GM12891 (cell line): Measurements from ENCODE around the gene DOCK6.

Experiments
- POLR2A ChIP-seq: IDR thresholded peaks from 2 replicates; pipeline ENCODE4 v1.6.1; 2011; ENCODE audit warnings: low read depth, low read length, control low read depth
- POLR2AphosphoS5 ChIP-seq: IDR thresholded peaks from 2 replicates; pipeline ENCODE4 v1.6.1; 2011; ENCODE audit warnings: low read depth, low read length, control low read depth
- SPI1 ChIP-seq: IDR thresholded peaks from 2 replicates; pipeline ENCODE4 v1.6.1; 2011; ENCODE audit warnings: low read depth, low read length, control low read depth
- TAF1 ChIP-seq: IDR thresholded peaks from 2 replicates; pipeline ENCODE4 v1.6.1; 2011; ENCODE audit warnings: low read depth, low read length, control low read depth

GRCh38 chr19:11204943-11205349, 57.4 kb downstream of the DOCK6 start:
- no peak for TF ChIP-seq POLR2A
- no peak for TF ChIP-seq TAF1
- TF ChIP-seq POLR2AphosphoS5: no peak
- TF ChIP-seq SPI1: no peak
